Measurements from ENCODE around the gene ANKMY1. TPM values are rescaled to one million over a fixed set of nuclear protein-coding genes. Genes with fewer than 3 reads are reported as not detected.
A peak's percentile ranks its signal among the peaks of the same experiment; 100 is the strongest.

Gene ANKMY1
- polyA plus RNA-seq, 3 donors, result 2.1 to 22.9 (median 2.9) TPM

DNA sequence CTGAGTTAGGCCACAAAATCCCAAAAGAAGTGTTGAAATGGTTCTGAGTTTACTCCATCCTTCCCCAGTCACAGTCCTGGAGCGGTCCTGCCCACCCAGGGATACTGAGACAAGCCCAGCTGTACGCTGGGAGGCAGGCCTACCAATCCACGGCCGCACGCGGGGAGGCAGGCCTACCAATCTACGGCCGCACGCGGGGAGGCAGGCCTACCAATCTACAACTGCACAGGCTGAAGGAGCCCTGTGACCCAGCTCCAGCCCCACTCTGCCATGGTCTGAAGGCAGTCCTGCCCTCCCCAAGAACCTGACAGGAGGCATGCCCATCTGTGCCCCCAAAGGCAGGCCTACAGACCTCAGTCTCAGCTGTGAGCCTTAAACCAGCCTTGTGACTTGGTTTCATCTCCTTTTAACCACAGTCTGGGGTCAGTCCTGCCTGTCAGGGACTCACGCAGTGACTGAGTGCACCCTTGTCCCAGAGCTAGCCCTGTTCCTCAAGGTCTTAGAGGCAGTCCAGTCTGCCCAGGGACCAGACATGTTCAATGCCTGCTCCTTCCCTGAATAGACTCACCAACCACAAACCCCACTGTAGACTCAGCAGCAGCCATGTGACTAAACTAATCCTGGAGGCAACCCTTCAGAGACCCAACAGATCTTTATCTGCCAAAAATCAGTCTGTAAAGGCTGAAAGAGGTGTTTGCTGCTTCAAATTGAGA lies 85.6 kb downstream of the ANKMY1 start:
- 95% methylated on average over 11 of the region's 11 CpGs for WGBS (ENCODE audit: insufficient coverage)
- H3K36me3 Mint-ChIP-seq, result peaks cover 4 to 12% of the 10 kb centered on the region in 2 donors
- TF ChIP-seq, protein P1, sequence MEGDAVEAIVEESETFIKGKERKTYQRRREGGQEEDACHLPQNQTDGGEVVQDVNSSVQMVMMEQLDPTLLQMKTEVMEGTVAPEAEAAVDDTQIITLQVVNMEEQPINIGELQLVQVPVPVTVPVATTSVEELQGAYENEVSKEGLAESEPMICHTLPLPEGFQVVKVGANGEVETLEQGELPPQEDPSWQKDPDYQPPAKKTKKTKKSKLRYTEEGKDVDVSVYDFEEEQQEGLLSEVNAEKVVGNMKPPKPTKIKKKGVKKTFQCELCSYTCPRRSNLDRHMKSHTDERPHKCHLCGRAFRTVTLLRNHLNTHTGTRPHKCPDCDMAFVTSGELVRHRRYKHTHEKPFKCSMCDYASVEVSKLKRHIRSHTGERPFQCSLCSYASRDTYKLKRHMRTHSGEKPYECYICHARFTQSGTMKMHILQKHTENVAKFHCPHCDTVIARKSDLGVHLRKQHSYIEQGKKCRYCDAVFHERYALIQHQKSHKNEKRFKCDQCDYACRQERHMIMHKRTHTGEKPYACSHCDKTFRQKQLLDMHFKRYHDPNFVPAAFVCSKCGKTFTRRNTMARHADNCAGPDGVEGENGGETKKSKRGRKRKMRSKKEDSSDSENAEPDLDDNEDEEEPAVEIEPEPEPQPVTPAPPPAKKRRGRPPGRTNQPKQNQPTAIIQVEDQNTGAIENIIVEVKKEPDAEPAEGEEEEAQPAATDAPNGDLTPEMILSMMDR (IDR thresholded peaks at IDR 0.05), result no peak
- H3K4me3 ChIP-seq (replicated peaks in 1 of 3; ENCODE audit: low read depth in 2 of 3, low read length in 3 of 3), result no peak overlapping the region
- H3K4me3 Mint-ChIP-seq, result no peak overlapping the region
- no peaks in the 10 kb centered on the region for H3K79me2 ChIP-seq (ENCODE audit: insufficient read depth, low read length)
- no peaks in the 10 kb centered on the region for H3K27me3 Mint-ChIP-seq (ENCODE audit: low read depth in 3 of 3)
- intact Hi-C loops (cut with micrococcal nuclease), result no loop called here
- H3K36me3 ChIP-seq (replicated peaks in 1 of 2; ENCODE audit: control insufficient read depth in 1 of 2, insufficient read depth in 2 of 2, low read length in 2 of 2), result no peaks in the 10 kb centered on the region
- H3K9me3 Mint-ChIP-seq, result peaks cover 1 to 20% (median 8%) of the 10 kb centered on the region in 7 donors
- no peak overlapping the region for H2AFZ ChIP-seq (ENCODE audit: insufficient read depth, low read depth, low read length, poor library complexity, severe bottlenecking)
- no peaks in the 10 kb centered on the region for H4K20me1 ChIP-seq (ENCODE audit: insufficient read depth, low read length)
- DNase-seq, result no peak
- H3K4me2 ChIP-seq (replicated peaks; ENCODE audit: extremely low read depth, low read length, poor library complexity, severe bottlenecking), result no peak overlapping the region
- H3K9ac ChIP-seq (ENCODE audit: insufficient read depth, low read length, poor library complexity, severe bottlenecking), result no peak overlapping the region
- H3K27me3 ChIP-seq (ENCODE audit: control insufficient read depth in 2 of 2, insufficient read depth in 2 of 2, low read length in 2 of 2), result no peaks in the 10 kb centered on the region
- no peak overlapping the region for H3K27ac ChIP-seq (ENCODE audit: low read depth in 1 of 2, low read length in 2 of 2)
- no peaks in the 10 kb centered on the region for H3K4me1 ChIP-seq (ENCODE audit: control insufficient read depth in 1 of 2, insufficient read depth in 2 of 2, low read length in 2 of 2)
- peak overlapping the region in 1 of 7 donors; percentile 76 for H3K27ac Mint-ChIP-seq
- peaks cover 16% of the 10 kb centered on the region for H3K4me1 Mint-ChIP-seq
- peaks cover 0 to 6% of the 10 kb centered on the region in 2 donors for H3K9me3 ChIP-seq (replicated peaks in 1 of 2; ENCODE audit: control insufficient read depth in 1 of 2, insufficient read depth in 1 of 2, low read length in 2 of 2)

DNA sequence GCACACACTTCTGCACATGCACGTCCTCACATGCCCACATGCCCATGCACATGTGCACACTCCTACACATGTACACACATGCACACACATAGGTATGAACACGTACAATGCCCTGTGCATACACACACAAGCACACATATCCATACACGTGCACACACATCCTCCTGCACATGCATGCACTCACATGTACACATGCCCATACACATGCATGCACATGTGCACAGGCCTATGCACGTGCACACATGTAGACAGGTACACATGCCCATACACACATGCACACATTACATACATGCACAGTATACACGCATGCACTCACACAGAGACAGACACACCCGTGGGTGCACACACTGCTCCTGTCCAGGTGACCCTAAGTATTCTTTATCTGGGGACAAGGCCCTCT lies 88.0 kb downstream of the ANKMY1 start:
- Histone ChIP-seq H3K27me3 (ENCODE audit: control insufficient read depth in 2 of 2, insufficient read depth in 2 of 2, low read length in 2 of 2) (no peaks in the 10 kb centered on the region), H3K36me3 (replicated peaks in 1 of 2; ENCODE audit: control insufficient read depth in 1 of 2, insufficient read depth in 2 of 2, low read length in 2 of 2) (no peaks in the 10 kb centered on the region), H2AFZ (ENCODE audit: insufficient read depth, low read depth, low read length, poor library complexity, severe bottlenecking) (no peak overlapping the region), H3K9ac (ENCODE audit: insufficient read depth, low read length, poor library complexity, severe bottlenecking) (no peak overlapping the region), H3K4me3 (replicated peaks in 1 of 3; ENCODE audit: low read depth in 2 of 3, low read length in 3 of 3) (no peak overlapping the region), H3K4me1 (ENCODE audit: control insufficient read depth in 1 of 2, insufficient read depth in 2 of 2, low read length in 2 of 2) (no peaks in the 10 kb centered on the region), H3K9me3 (replicated peaks in 1 of 2; ENCODE audit: control insufficient read depth in 1 of 2, insufficient read depth in 1 of 2, low read length in 2 of 2) (no peaks in the 10 kb centered on the region), H3K79me2 (ENCODE audit: insufficient read depth, low read length) (no peaks in the 10 kb centered on the region), H3K27ac (ENCODE audit: low read depth in 1 of 2, low read length in 2 of 2) (no peak overlapping the region), H3K4me2 (replicated peaks; ENCODE audit: extremely low read depth, low read length, poor library complexity, severe bottlenecking) (no peak overlapping the region), H4K20me1 (ENCODE audit: insufficient read depth, low read length) (no peaks in the 10 kb centered on the region)
- TF ChIP-seq, protein P1 (IDR thresholded peaks at IDR 0.05), result no peak
- H3K9me3 Mint-ChIP-seq, result peaks cover 0 to 16% (median 4%) of the 10 kb centered on the region in 7 donors
- intact Hi-C loops (cut with micrococcal nuclease), result no loop called here
- H3K4me3 Mint-ChIP-seq, result no peak overlapping the region
- peak overlapping the region in 1 of 7 donors; percentile 3 for H3K27ac Mint-ChIP-seq
- no peak for DNase-seq
- no peaks in the 10 kb centered on the region for H3K27me3 Mint-ChIP-seq (ENCODE audit: low read depth in 3 of 3)
- H3K4me1 Mint-ChIP-seq, result peaks cover 16% of the 10 kb centered on the region
- H3K36me3 Mint-ChIP-seq, result peaks cover 3 to 7% of the 10 kb centered on the region in 2 donors
- WGBS (ENCODE audit: insufficient coverage), result 96% methylated on average over 6 of the region's 6 CpGs

All from CD14-positive monocyte (primary cell).